ENCODE measurements around the gene CTSF. TPM values are rescaled to one million over a fixed set of nuclear protein-coding genes. Genes with fewer than 3 reads are reported as not detected.
"Not testable (repeated sequence)": the region's sequence is repeated elsewhere in the genome, so short reads cannot be mapped to it uniquely, and the experiment has no call there.

CTSF gene
- total RNA-seq, 1 donor from 2014 or later, result 31.1 TPM

- H3K9me3 Mint-ChIP-seq (ENCODE audit: unreplicated experiment), result peaks cover 8% of the 10 kb centered on the region
- no peak for TF ChIP-seq CTCF (IDR thresholded peaks at IDR 0.05; ENCODE audit: partially characterized antibody, unreplicated experiment)
- H3K36me3 Mint-ChIP-seq (ENCODE audit: unreplicated experiment), result no peaks in the 10 kb centered on the region
- peaks cover under 1% of the 10 kb centered on the region for H3K27me3 Mint-ChIP-seq (ENCODE audit: unreplicated experiment)
- DNase-seq, result no peak
- H3K4me3 Mint-ChIP-seq (ENCODE audit: unreplicated experiment), result no peak overlapping the region
- no peaks in the 10 kb centered on the region for H3K4me1 Mint-ChIP-seq (ENCODE audit: low read depth, unreplicated experiment)
- no peak overlapping the region for H3K27ac Mint-ChIP-seq (ENCODE audit: unreplicated experiment)
Measured at GRCh38 chr11:66612458-66612857, 44.1 kb upstream of the CTSF start.

- no peak for DNase-seq
- no peak overlapping the region for H3K27ac Mint-ChIP-seq (ENCODE audit: unreplicated experiment)
- H3K9me3 Mint-ChIP-seq (ENCODE audit: unreplicated experiment), result no peaks in the 10 kb centered on the region
- no peaks in the 10 kb centered on the region for H3K4me1 Mint-ChIP-seq (ENCODE audit: low read depth, unreplicated experiment)
- H3K4me3 Mint-ChIP-seq (ENCODE audit: unreplicated experiment), result no peak overlapping the region
- H3K27me3 Mint-ChIP-seq (ENCODE audit: unreplicated experiment), result no peaks in the 10 kb centered on the region
- no peaks in the 10 kb centered on the region for H3K36me3 Mint-ChIP-seq (ENCODE audit: unreplicated experiment)
- no peak for TF ChIP-seq CTCF (IDR thresholded peaks at IDR 0.05; ENCODE audit: partially characterized antibody, unreplicated experiment)
Measured at GRCh38 chr11:66609721-66610617, 41.6 kb upstream of the CTSF start.

GRCh38 chr11:66607126-66607834 is 38.9 kb upstream of the CTSF start:
- Mint-ChIP-seq H3K4me1 (ENCODE audit: low read depth, unreplicated experiment) (no peaks in the 10 kb centered on the region), H3K4me3 (ENCODE audit: unreplicated experiment) (no peak overlapping the region), H3K36me3 (ENCODE audit: unreplicated experiment) (no peaks in the 10 kb centered on the region), H3K27me3 (ENCODE audit: unreplicated experiment) (peaks cover 2% of the 10 kb centered on the region), H3K27ac (ENCODE audit: unreplicated experiment) (no peak overlapping the region), H3K9me3 (ENCODE audit: unreplicated experiment) (peaks cover 3% of the 10 kb centered on the region)
- no peak for DNase-seq
- no peak for TF ChIP-seq CTCF (IDR thresholded peaks at IDR 0.05; ENCODE audit: partially characterized antibody, unreplicated experiment)

- not testable (repeated sequence) for H3K27me3 Mint-ChIP-seq (ENCODE audit: unreplicated experiment); H3K9me3 Mint-ChIP-seq (ENCODE audit: unreplicated experiment); H3K27ac Mint-ChIP-seq (ENCODE audit: unreplicated experiment); DNase-seq; H3K4me1 Mint-ChIP-seq (ENCODE audit: low read depth, unreplicated experiment); H3K4me3 Mint-ChIP-seq (ENCODE audit: unreplicated experiment); H3K36me3 Mint-ChIP-seq (ENCODE audit: unreplicated experiment)
Measured at GRCh38 chr11:66606608-66607007, 38.2 kb upstream of the CTSF start.

- no peaks in the 10 kb centered on the region for H3K36me3 Mint-ChIP-seq (ENCODE audit: unreplicated experiment)
- H3K4me3 Mint-ChIP-seq (ENCODE audit: unreplicated experiment), result no peak overlapping the region
- no peak for DNase-seq
- H3K27ac Mint-ChIP-seq (ENCODE audit: unreplicated experiment), result no peak overlapping the region
- H3K4me1 Mint-ChIP-seq (ENCODE audit: low read depth, unreplicated experiment), result no peaks in the 10 kb centered on the region
- TF ChIP-seq CTCF (IDR thresholded peaks at IDR 0.05; ENCODE audit: partially characterized antibody, unreplicated experiment), result no peak
- peaks cover 3% of the 10 kb centered on the region for H3K9me3 Mint-ChIP-seq (ENCODE audit: unreplicated experiment)
- peaks cover 3% of the 10 kb centered on the region for H3K27me3 Mint-ChIP-seq (ENCODE audit: unreplicated experiment)
Measured at GRCh38 chr11:66604155-66604554, 35.7 kb upstream of the CTSF start.

All from glutamatergic neuron (in vitro differentiated cells).